SU-DHL-6 (cell line): ENCODE results near the gene DOK7.

ENCODE experiments used
- CTCF ChIP-seq: fragments of 200-600 bp; sonication (generic); IDR thresholded peaks from one replicate; pipeline ENCODE4 v1.5.1; 2017; ENCODE audit warnings: antibody characterized with exemption, mild to moderate bottlenecking, low read length, moderate library complexity; ENCODE audit not compliant: insufficient read depth, poor library complexity, severe bottlenecking
- EZH2phosphoT487 ChIP-seq: fragments of 200-600 bp; sonication (generic), shearing (Covaris generic); conservative IDR thresholded peaks from 2 replicates; pipeline ENCODE4 v1.6.1; 2018; ENCODE audit warnings: mild to moderate bottlenecking, antibody characterized with exemption, low read length, moderate library complexity, mixed read lengths

- TF ChIP-seq CTCF, result no peak
- no peak for TF ChIP-seq EZH2phosphoT487
These were observed 36.5 kb upstream of the DOK7 start for GRCh38 chr4:3426465-3427133.
